OCI-LY3 (cell line): ENCODE measurements around the gene TP53BP1.
A peak's percentile ranks its signal among the peaks of the same experiment; 100 is the strongest.

ENCODE experiments used
- H2AFZ ChIP-seq: fragments of 200-600, 300-600 bp; shearing (Covaris generic); 2 replicates; pipeline ENCODE4 v1.6.0; 2014; ENCODE audit warnings: antibody characterized with exemption, low read depth, low read length
- H3K27ac ChIP-seq: fragments of 200-600, 300-600 bp; sonication (generic); 2 replicates; pipeline ENCODE4 v1.5.1; 2014; ENCODE audit warnings: mild to moderate bottlenecking, low read length, moderate library complexity, mixed read lengths
- H3K27me3 ChIP-seq: fragments of 200-600, 300-600 bp; sonication (generic); 2 replicates; pipeline ENCODE4 v1.6.1; 2014; ENCODE audit warnings: low read depth, low read length, mixed read lengths
- H3K36me3 ChIP-seq: fragments of 200-600, 300-600 bp; sonication (generic); replicated peaks from 2 replicates; pipeline ENCODE3; 2014; ENCODE audit warnings: low read depth, low read length, mixed read lengths
- H3K4me1 ChIP-seq: fragments of 300-600, 200-600 bp; sonication (generic); 2 replicates; pipeline ENCODE4 v1.6.1; 2014; ENCODE audit warnings: low read length, mixed read lengths
- H3K4me2 ChIP-seq: fragments of 200-600, 300-600 bp; sonication (generic); 2 replicates; pipeline ENCODE4 v1.6.1; 2014; ENCODE audit warnings: low read length, mixed read lengths
- H3K4me3 ChIP-seq: fragments of 300-600, 200-600 bp; sonication (generic); 2 replicates; pipeline ENCODE4 v1.5.1; 2014; ENCODE audit warnings: antibody characterized with exemption, mild to moderate bottlenecking, low read length, moderate library complexity
- H3K79me2 ChIP-seq: fragments of 300-600, 200-600 bp; shearing (Covaris generic); 2 replicates; pipeline ENCODE4 v1.6.1; 2014; ENCODE audit warnings: mild to moderate bottlenecking, low read length, mixed read lengths
- H3K9ac ChIP-seq: fragments of 300-600, 200-600 bp; shearing (Covaris generic); 2 replicates; pipeline ENCODE4 v1.6.0; 2014; ENCODE audit warnings: mild to moderate bottlenecking, low read length, moderate library complexity
- H3K9me3 ChIP-seq: fragments of 200-600, 300-600 bp; shearing (Covaris generic); 2 replicates; pipeline ENCODE4 v1.6.1; 2014; ENCODE audit warnings: low read length, mixed read lengths; ENCODE audit not compliant: insufficient read depth
- H4K20me1 ChIP-seq: fragments of 200-600, 300-600 bp; sonication (generic); 2 replicates; pipeline ENCODE4 v1.6.1; 2016; ENCODE audit warnings: low read length, mixed read lengths; ENCODE audit not compliant: insufficient read depth
- CTCF ChIP-seq: fragments of 200-600, 300-600 bp; sonication (generic); IDR thresholded peaks from 2 replicates; pipeline ENCODE4 v1.5.1; 2014; ENCODE audit warnings: antibody characterized with exemption, low read length, low read depth
- EZH2phosphoT487 ChIP-seq: fragments of 200-600 bp; shearing (Covaris generic); IDR thresholded peaks from 2 replicates; pipeline ENCODE4 v1.6.1; 2018; ENCODE audit warnings: antibody characterized with exemption, mixed run types, low read depth

Gene TP53BP1

GRCh38 chr15:43499635-43500034 lies 6.7 kb upstream of the TP53BP1 start:
- Histone ChIP-seq H3K9me3 (no peaks in the 10 kb centered on the region), H3K4me3 (no peak overlapping the region), H3K4me2 (no peak overlapping the region), H3K36me3 (no peaks in the 10 kb centered on the region), H3K27ac (no peak overlapping the region), H4K20me1 (no peaks in the 10 kb centered on the region), H3K79me2 (no peaks in the 10 kb centered on the region), H3K4me1 (peaks cover 6% of the 10 kb centered on the region), H3K9ac (no peak overlapping the region), H2AFZ (no peak overlapping the region), H3K27me3 (no peaks in the 10 kb centered on the region)
- TF ChIP-seq CTCF (no peak), EZH2phosphoT487 (no peak)

- no peak overlapping the region for H3K27ac ChIP-seq
Measured at GRCh38 chr15:43498990-43499389, 6.0 kb upstream of the TP53BP1 start.

GRCh38 chr15:43493703-43494472 lies 932 bp upstream of the TP53BP1 start:
- H3K27me3 ChIP-seq = no peaks in the 10 kb centered on the region
- H3K9ac ChIP-seq = peak overlapping the region; percentile 67
- H3K4me1 ChIP-seq = peaks cover 25% of the 10 kb centered on the region
- H3K27ac ChIP-seq = peak overlapping the region; percentile 76
- peaks cover 9% of the 10 kb centered on the region for H3K79me2 ChIP-seq
- peaks cover 18% of the 10 kb centered on the region for H3K36me3 ChIP-seq
- peak overlapping the region; percentile 83 for H3K4me3 ChIP-seq
- H4K20me1 ChIP-seq = no peaks in the 10 kb centered on the region
- H3K4me2 ChIP-seq = peak overlapping the region; percentile 93
- peak overlapping the region; percentile 98 for H2AFZ ChIP-seq
- no peaks in the 10 kb centered on the region for H3K9me3 ChIP-seq
- TF ChIP-seq CTCF (no peak), EZH2phosphoT487 (no peak)

More at GRCh38 chr15:43498990-43499389, 6.0 kb upstream of the TP53BP1 start:
- Histone ChIP-seq H3K79me2 (no peaks in the 10 kb centered on the region), H3K9ac (no peak overlapping the region), H3K4me1 (peaks cover 13% of the 10 kb centered on the region), H3K36me3 (no peaks in the 10 kb centered on the region), H3K9me3 (no peaks in the 10 kb centered on the region), H4K20me1 (no peaks in the 10 kb centered on the region), H3K27me3 (no peaks in the 10 kb centered on the region), H3K4me2 (no peak overlapping the region), H2AFZ (0 out of 2 replicates have a peak overlapping the region, but pooled peaks have one; percentile 34), H3K4me3 (no peak overlapping the region)
- no peak for TF ChIP-seq CTCF
- no peak for TF ChIP-seq EZH2phosphoT487

GRCh38 chr15:43492266-43492665 lies 690 bp downstream of the TP53BP1 start:
- Histone ChIP-seq H3K79me2 (peaks cover 9% of the 10 kb centered on the region), H4K20me1 (no peaks in the 10 kb centered on the region), H3K9me3 (no peaks in the 10 kb centered on the region), H2AFZ (peak overlapping the region; percentile 59; the same call in 1 of the 2 replicates), H3K4me3 (peak overlapping the region; percentile 83), H3K4me2 (peak overlapping the region; percentile 95), H3K27ac (no peak overlapping the region), H3K36me3 (peaks cover 28% of the 10 kb centered on the region), H3K27me3 (no peaks in the 10 kb centered on the region), H3K4me1 (peaks cover 25% of the 10 kb centered on the region), H3K9ac (peak overlapping the region; percentile 72)
- TF ChIP-seq EZH2phosphoT487 = no peak
